ENCODE data around the gene C3orf18.

GRCh38 chr3:50572158-50572557 is 4.6 kb upstream of the C3orf18 start:
- TF ChIP-seq POLR2AphosphoS5 (IDR thresholded peaks at IDR 0.05): no peak
- TF ChIP-seq EP300 (IDR thresholded peaks at IDR 0.05; ENCODE audit: low read depth): no peak
- TF ChIP-seq CTCF (IDR thresholded peaks at IDR 0.05): peak; percentile 87 to 96 (median 91)

Measured in transverse colon (tissue), 4 donors.